ENCODE results near the gene CASK.
"Not testable (repeated sequence)": the region's sequence is repeated elsewhere in the genome, so short reads cannot be mapped to it uniquely, and the experiment has no call there.

CASK gene

DNA sequence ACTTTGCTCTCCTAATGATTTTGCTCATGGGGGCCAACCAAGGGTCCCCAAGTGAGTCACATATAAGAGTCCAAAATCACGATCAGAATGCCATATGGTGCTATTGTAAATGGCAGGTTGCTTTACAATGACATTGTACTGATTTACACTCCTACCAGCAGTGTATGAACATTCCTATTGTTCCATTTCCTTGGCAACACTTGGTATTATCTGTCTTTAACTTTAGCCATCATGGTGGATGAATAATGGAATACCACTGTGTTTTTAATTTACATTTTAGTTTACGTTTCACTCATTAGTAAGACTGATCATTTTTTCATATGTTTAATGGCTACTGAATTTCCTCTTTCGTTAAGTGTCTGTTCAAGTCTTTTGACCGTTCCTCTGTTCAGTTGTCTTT, 379.7 kb downstream of the CASK start:
- no peak for DNase-seq

DNA sequence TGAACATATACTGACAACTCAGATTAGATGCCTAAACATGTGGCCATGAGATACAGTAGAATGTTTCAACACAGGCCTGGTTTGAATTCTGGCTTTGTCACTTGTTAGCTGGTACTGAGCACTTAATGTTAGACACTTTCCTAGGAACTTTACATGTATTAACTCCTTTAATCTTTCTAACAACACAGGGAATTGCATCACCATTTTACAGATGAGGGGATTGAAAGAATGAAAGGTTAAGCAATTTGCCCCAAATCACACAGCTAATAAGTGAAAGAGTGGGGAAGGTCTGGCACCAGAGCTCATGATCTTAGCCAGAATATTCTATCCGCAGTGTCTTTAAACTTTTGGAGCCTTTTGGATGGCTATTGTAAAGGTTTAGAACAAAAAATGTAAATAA, 380.3 kb downstream of the CASK start:
- no peak for DNase-seq

DNA sequence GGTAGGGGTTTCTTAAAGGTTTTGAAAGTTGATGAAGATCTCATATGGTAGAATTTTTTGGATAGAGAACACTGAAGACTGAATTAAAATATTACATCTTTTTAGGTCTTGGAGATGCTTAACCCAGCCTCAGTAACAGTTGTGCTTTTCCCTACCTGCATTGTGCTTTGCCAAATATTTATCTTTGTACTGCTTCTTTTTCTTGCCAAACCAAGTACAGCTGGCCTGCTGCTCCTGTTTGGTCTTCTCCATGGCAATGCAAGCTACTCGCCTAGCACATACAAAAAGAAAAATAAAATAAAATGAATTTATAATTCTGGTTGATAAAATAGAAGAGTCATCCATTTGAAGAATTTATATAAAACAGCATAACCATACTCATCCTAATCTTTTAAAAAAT, 380.8 kb downstream of the CASK start:
- no peak for DNase-seq

DNA sequence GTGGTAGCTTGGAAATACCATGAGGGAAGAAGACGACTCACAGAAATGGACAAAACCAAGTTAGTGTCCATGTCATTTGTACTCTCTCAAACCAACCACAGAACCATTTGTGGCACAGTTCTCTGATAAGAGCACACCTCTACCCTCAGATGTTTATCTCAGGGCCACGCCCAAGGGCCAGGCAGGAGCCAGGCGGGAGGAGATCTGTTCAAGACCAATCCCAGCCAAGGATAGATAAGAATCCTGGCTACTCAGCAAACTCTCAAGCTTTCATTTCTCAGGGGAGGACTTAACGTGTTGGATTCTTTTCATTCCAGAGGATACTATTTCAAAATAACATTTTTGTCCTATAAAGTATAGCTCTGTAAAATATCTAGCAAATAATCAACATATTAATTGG, 381.2 kb downstream of the CASK start:
- DNase-seq: no peak

DNA sequence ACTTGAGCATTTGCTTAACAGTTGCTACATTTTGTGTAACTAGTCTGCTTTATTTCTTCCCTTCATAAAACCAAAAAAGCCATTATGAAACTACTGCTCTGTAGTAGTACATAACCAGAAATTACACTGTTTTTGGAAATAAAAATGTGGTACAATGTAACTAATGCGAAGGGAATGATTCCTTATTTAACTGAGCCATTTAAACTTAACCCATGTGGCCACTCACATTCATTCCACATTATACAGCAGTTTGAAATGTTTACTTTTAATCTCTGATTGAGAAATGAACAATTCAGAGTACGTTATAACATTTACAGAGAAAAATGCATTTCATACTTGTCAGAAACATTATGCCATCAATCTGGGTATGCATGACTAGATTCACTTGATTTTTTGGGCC, 382.0 kb downstream of the CASK start:
- no peak for DNase-seq

DNA sequence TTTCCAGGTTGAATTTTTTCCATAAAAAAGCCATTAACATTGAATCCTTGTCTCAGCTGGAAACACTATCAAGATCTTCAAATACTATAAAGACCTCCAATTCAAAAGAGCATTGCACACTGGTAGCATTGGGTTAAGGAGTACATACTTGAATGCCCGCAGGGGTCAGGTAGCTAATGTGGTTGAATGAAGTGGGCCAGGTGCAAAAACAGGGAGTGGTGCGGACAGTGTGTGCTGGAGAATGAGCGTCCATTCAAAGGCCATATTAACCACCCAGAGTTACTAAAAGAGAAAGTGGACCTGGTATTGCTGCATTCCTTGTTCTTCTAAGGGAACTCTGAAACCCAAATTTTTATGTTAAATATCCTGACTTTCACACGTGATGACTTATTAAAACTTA, 384.6 kb downstream of the CASK start:
- DNase-seq: no peak

DNA sequence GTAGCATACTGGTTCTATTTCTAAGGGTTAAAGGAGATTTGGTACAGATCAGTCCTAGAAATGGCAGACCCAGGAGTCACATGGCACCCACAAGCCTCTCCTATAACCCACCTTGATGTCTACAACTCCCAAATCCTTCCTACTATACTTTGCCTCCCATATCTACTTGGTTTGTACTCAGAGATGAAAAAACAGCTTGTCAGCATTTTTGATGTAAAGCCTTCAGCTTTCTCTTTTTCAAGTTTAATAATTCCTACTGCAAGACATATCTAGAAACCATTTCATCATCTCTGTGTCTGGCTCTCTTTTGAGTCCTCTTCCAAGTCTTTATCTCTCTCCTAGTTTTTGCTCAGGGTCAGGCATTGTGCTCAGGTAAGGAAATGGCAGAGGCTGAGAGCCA, 393.3 kb downstream of the CASK start:
- DNase-seq: no peak

DNA sequence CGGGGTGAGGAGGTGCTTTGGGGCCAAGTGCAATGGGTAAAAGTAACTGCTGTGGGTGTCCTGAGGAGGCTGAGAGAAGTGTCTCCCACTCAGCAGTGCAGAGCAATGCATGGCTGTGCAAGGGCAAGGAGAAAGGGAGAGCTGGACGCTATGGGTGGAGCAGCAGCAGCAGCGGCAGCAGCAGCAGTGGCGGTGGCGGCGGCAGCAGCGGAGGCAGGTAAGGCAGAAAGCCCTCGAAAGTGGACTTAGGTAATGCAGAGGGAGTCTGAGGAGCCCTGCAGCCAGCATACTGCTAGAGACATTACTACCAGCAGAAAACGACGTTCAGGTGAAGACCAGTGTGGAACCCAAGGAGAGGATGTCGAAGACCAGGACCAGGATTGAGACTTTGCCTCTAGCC, 394.1 kb downstream of the CASK start:
- DNase-seq: no peak

DNA sequence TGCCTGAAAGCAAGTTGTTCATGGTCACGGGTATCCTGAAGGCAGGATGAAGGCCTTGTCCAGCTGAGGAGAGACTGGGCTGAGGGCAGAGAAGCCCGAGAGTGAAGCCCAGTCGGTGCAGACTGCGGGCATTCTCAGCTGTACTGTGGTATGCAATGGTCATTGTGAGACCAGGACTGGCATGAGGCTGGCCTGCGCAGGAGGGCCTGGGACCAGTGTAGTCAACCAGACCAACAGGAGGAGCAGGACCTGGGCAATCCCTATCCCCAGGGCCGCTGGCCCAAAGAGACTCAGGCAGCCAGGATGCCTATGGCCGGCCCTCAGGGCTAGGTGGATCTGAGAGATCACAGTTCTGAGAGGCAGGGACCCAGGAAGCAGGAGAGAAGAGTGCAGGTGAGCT, 394.6 kb downstream of the CASK start:
- no peak for DNase-seq

DNA sequence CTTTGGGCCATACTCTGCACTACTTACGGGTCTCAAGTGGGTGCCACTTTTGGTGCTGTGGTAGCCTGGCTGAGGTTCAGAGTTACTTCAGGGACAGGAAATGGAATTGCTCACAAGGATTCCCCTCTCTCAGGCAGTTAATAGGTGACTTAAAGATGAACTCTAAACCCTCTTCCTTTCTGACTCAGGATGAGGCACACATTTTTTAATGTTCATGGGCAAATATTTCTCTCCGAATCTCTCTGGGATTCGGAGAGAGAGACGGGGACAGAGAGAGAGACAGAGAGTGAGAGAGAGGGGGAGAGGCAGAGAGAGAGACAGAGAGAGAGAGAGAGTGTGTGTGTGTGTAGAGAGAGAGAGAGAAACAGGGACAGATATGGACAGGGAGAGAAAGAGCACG, 396.4 kb downstream of the CASK start:
- no peak for DNase-seq

DNA sequence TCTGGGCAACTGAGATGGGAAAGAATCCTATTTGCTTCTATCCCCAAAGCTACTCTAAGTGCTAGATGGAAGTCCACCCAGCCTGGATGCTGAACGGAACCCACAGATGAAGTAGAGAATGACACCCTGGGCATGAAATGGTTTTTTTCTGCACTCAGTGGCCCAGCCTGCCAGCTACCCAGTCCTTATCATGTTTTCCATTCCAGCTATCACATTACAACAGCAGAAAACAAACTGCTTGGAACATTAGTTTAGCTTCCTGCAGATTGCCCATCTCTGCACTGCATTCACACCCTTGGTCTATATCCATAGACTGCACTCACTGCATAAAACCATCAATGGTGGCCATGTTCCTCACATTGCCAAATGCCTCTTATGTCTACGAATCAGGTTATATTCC, 397.1 kb downstream of the CASK start:
- DNase-seq: no peak

DNA sequence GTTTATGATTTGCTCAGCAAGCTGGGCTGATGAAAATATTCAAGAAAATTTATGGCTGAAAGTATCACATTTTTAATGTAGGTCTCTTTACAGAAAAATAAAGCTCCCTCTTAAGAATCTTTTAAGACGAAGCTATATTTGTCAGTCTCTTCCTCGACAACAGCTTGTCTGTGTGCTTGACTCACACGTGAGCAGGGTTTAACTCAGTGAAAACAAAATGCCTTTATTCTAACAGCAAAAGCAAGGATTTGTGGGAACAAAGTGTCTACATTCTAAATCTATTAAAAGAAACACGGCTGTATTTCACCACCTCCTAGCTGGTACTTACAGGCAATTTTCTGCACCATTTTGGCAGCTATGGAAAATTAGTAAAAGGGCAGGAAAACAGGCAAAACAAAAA, 400.7 kb downstream of the CASK start:
- DNase-seq: no peak

DNA sequence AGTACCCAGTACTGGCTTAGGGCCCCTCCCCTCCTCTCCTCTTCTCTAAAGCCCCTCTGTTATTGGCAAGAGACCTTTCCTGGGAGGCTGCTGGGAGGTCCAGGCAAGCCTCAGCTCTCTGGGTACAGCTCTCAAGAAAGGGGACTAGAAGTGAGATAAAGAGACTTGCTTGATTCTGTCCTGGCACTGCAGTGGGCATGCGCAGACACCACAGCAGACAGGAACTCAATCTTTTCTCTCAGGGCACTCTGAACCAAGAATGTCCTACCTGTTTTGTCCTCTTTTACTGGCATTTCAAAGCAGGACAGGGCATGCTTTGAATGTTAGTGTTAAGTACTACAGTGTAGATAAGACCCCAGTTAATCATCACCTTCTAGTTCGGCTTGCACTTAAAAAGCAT, 401.3 kb downstream of the CASK start:
- no peak for DNase-seq

DNA sequence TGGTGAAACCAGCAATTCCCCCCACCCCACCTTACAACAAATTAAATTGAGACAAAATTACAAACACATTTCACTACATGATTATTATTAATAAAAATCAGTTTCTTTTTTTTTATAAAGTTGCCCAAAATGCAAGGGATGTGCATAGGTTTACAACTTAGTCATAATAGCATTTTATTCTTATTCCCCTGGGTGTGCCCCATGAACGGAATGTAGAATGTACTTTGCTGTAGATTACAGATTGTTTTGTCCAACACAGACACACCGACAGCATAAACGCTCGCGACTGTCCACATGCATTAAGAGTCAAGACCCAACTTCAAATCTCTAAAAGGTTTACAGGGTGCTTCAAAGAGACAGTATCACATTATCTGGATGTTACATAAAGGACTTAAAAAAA, 403.9 kb downstream of the CASK start:
- DNase-seq: no peak

DNA sequence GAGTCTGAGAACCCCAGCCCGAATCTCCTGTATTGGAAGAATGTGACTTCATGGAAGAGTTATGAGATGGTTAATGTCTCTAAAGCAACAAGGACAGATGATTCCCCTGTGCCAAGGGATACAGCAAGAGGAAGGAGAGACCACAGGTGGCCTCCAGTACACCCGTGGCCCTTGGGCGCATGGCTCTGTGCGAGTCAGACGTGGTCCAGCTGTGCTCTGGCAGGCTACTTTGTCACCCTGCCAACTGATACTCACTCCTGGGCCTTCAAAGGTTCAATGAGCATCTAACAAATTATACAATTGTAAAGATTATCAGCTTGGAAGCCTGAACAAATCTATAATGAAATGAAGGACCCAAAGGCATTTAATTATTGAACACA, 404.5 kb downstream of the CASK start:
- no peak for DNase-seq

DNA sequence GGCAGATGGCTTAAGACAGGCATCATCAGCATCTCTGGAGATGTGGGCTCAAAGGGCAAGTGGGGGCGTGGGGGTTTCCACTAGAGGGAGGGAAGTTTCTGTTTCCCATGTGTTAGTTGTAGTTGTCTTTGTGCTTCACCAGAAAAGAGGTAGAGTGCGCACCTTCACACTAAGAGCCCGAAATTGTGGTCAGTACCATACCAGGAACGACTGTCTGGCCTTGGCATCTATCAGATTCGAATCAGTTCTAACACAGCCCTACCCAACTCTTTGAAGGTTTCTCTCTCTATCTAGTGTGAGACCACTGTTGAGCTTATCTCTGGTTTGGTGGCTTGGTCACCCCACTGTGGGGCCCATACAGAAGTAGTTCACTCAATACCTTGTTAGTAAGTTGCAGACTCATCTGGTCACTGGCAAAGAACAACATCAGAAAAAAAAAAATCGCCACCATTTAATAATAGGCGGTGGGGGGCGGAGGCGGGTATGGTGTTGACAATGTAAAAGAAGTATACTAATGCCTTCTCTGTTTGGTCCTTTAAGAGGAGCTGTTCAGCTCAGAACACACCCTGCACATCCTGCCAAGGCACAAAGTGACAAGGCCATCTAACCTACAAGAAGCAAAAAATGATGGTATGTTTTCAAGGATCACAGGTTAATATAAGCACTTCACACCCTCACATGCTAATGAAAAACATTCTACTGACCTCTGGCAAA, 405.1 kb downstream of the CASK start:
- DNase-seq: no peak

DNA sequence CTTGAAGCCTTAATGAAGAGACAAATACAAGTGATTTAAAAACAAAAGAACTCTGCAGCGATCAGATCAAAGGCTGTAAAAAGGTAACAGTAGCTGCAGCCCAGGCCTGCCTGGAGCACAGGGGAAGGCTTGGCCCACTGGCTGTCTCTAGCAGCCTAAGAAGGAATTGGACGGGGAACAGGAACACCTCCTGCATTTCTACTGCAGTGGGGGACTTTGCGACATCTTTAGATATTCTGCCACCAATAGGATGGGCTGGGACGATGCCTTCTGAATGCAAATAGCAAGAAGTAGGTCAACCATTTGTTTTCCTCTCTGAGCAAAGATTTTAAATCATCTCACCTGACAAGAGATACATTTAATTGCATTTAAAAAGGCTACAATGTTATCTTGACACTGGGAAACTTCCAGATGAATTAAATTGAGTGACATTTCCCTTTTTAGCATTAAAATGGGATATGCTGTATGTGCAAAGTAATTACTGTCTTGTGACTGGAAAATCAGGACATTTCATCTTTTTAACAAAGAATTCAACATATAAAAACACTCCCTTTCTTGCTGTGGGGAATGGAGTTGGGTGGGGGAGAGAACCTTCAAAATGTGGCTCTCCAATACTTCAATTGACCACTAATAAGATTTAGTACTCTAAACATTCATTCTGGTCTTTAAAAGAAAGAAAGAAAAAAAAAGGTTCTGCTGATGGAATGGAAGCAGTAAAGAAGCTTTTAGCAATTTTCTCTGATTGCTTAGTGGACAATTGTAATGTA, 406.2 kb downstream of the CASK start:
- DNase-seq: no peak

DNA sequence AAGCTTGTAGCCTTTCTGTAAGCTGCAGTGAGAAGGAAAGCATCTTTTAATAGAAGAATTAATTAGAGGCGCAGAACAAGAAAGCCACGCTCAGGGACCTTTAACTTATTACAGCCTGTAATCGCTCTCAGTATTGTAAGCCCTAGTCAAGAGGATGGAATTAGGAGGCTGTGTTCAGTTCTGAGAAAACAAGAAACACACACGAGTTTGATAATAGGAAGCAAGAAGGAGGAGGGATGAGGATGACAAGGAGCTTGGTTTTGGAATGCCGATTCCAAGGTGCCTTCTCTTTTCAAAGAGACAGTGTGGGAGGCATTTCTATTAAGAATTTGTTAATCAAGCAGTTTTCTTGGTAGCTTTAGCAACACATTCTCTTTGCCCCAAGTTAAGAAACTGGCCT, 406.9 kb downstream of the CASK start:
- DNase-seq: no peak

DNA sequence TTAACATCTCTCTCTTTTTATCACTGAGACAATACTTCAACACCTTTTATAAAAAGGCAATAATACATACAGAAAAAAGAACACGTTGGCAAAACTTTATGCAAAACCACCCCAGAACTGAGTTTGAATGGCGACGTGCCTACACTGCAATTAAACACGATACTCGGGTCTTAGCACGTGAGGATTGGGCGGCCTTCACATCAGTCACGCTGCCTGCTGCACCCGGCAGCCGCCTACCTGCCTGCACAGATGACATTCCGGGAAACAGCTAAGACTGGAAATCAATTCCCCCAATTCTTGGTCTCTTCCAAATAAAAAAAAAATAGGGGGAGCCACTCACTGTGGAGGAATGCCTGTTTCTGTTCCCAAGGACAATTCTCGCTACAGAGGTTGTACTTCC, 408.0 kb downstream of the CASK start:
- DNase-seq: no peak

DNA sequence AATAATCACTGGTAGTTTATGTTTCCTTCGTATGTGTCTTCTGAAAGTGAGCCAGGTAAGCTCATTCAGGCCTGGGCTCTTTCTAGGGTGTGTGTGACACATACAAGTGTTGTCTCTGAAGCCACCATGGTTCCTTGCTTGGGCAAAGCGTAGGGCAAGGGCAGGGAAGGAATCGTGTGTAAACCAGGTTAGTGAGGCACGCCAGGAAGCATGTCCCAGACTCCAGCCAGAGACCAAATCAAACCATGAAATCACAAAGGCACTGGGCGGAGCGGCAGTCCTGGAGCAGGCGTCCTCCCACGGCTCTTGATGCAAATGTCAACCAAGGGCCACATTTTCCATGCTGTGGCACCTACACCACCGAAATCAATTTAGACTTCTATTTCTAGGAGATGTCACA, 409.2 kb downstream of the CASK start:
- DNase-seq: no peak

DNA sequence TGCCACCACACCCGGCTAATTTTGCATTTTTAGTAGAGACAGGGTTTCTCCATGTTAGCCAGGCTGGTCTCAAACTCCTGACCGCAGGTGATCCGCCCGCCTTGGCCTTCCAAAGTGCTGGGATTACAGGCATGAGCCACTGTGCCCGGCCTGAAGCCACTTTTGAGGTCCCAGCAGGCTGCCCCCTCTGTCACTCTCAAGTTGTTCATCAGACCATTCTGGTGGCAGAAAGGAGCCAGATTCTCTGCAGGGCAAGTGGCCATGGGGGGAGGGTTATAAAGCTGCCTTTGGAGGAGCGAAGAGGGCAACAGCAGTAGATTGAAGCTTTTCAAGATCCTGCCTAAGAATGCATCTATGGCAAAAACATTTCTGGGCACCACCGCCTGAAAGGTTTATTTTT, 410.5 kb downstream of the CASK start:
- DNase-seq: not testable (repeated sequence)

DNA sequence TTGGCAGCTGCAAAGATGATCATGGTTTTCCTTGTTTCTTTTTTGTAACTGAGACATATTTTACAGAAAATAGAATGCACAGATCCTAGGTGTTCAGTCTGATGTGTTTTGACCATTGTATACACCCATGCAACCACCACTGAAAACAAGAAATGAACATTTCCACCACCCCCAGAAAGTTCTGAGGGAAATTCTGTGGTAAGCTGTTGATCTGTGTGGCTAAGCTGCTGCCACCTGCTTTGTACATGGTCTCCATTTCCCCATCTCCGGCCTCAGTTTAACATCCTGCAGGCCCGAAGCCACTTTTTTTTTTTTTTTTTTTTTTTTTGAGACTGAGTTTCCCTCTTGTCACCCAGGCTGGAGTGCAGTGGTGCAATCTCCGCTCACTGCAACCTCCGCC, 411.0 kb downstream of the CASK start:
- DNase-seq: no peak

DNA sequence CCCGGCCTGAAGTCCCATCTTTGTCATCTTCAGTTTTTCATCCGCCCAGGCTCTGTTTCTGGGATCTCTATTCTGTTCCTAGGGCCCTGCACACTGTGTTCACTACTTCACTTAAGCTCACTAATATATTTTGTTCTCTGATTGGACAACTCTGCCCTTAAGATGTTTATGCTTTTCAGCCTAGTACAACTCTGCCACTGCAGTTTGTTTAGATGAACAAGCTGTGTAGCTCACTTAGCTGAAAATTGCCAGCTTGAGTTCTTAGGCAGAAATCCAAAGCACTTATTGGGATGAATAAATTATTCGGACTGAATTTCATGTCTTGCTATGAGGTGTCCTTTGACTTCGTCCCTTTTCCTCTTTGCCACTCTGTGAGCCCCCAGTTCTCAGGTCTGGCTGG, 415.4 kb downstream of the CASK start:
- no peak for DNase-seq

DNA sequence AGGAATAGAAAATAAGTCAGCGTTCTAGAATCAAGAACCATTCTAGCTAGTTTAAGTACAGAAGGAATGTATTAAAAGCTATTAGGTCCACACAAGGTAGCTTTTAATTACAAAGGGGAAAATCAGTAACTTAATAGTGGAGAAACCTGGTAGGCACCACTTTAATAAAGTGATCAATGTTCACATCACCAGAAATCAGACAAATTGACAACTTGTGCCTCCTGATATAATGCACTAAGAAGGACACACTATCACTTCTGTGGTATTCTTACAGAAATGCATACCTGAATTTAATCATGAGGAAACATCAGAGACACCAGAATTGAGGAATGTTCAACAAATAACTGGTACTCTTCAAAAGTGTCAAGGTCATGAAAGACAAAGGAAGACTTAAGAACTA, 421.4 kb downstream of the CASK start:
- no peak for DNase-seq

DNA sequence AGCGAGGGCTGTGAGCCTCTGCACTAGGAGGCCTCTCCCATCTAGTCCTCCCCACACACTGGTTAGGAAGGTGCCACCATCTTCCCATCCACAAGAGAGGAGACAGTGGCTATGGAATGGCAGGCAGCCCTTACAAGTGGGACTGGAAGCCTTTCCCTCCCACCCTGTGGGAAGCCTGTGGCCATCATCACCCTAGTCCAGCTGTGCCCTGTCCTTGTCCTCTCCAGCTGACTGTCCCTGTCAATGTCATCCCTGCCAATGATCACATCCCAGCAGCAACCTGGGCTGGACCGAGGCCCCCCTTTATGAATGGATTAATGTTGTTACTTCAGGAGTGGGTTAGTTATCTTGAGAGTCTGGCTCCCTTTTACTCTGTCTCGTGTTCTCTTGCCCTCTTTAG, 423.4 kb downstream of the CASK start:
- no peak for DNase-seq
